Loucy (cell line): ENCODE measurements around the gene COL21A1.

Experiments used
- H2AFZ ChIP-seq: fragments of 200-600 bp; sonication (generic); 2 replicates; pipeline ENCODE4 v1.6.0; 2016; ENCODE audit warnings: antibody characterized with exemption, mild to moderate bottlenecking, low read length, moderate library complexity
- H3F3A ChIP-seq: fragments of 200-600 bp; 2 replicates; pipeline ENCODE4 v1.6.0; 2016; ENCODE audit warnings: antibody characterized with exemption, low read depth, mild to moderate bottlenecking
- H3K27me3 ChIP-seq: fragments of 200-600 bp; sonication (generic); 2 replicates; pipeline ENCODE4 v1.6.1; 2014; ENCODE audit warnings: low read length, mild to moderate bottlenecking; ENCODE audit not compliant: insufficient read depth, poor library complexity, severe bottlenecking
- H3K36me3 ChIP-seq: fragments of 200-600 bp; sonication (generic); 2 replicates; pipeline ENCODE4 v1.6.1; 2016; ENCODE audit warnings: low read length; ENCODE audit not compliant: insufficient read depth
- H3K4me1 ChIP-seq: fragments of 200-600 bp; sonication (generic); 2 replicates; pipeline ENCODE4 v1.5.1; 2014; ENCODE audit warnings: low read length, mild to moderate bottlenecking; ENCODE audit not compliant: insufficient read depth, poor library complexity, severe bottlenecking
- H3K4me2 ChIP-seq: fragments of 200-600 bp; sonication (generic); 2 replicates; pipeline ENCODE4 v1.6.0; 2014; ENCODE audit warnings: antibody characterized with exemption, low read length, low read depth, mild to moderate bottlenecking; ENCODE audit not compliant: poor library complexity, severe bottlenecking
- H3K4me3 ChIP-seq: fragments of 200-600 bp; sonication (generic); 2 replicates; pipeline ENCODE4 v1.5.1; 2014; ENCODE audit warnings: low read length, mild to moderate bottlenecking, mixed read lengths; ENCODE audit not compliant: poor library complexity, severe bottlenecking
- H3K79me2 ChIP-seq: fragments of 200-600 bp; sonication (generic); 2 replicates; pipeline ENCODE4 v1.6.1; 2014; ENCODE audit warnings: low read length; ENCODE audit not compliant: insufficient read depth
- H3K9ac ChIP-seq: fragments of 200-600 bp; sonication (generic); 2 replicates; pipeline ENCODE4 v1.6.0; 2014; ENCODE audit warnings: mild to moderate bottlenecking, low read depth, low read length, moderate library complexity; ENCODE audit not compliant: poor library complexity, severe bottlenecking
- H3K9me2 ChIP-seq: fragments of 200-600 bp; sonication (generic); replicated peaks from 2 replicates; pipeline ENCODE4 v1.6.1; 2016; ENCODE audit warnings: low read depth, low read length, mixed read lengths
- H3K9me3 ChIP-seq: fragments of 200-600 bp; sonication (generic); 2 replicates; pipeline ENCODE4 v1.6.1; 2014; ENCODE audit warnings: mild to moderate bottlenecking, antibody characterized with exemption, low read length, low read depth; ENCODE audit not compliant: insufficient read depth
- H4K20me1 ChIP-seq: fragments of 200-600 bp; sonication (generic); 2 replicates; pipeline ENCODE4 v1.6.0; 2014; ENCODE audit warnings: antibody characterized with exemption, low read length, mild to moderate bottlenecking; ENCODE audit not compliant: insufficient read depth, poor library complexity, severe bottlenecking
- EZH2phosphoT487 ChIP-seq: fragments of 200-600 bp; IDR thresholded peaks from 2 replicates; pipeline ENCODE4 v1.6.1; 2018; ENCODE audit warnings: antibody characterized with exemption, mild to moderate bottlenecking, moderate library complexity, borderline replicate concordance
- TF ChIP-seq, protein P1 (sequence below): fragments of 200-600 bp; sonication (generic); conservative IDR thresholded peaks from 2 replicates; pipeline ENCODE4 v1.5.1; 2014; ENCODE audit warnings: mild to moderate bottlenecking, antibody characterized with exemption, low read length

The COL21A1 gene

GRCh38 chr6:56104591-56104990 is 142.8 kb downstream of the COL21A1 start:
- H3F3A ChIP-seq: no peaks in the 10 kb centered on the region
- no peak overlapping the region for H3K9ac ChIP-seq
- H3K27me3 ChIP-seq: no peaks in the 10 kb centered on the region
- no peak overlapping the region for H2AFZ ChIP-seq
- no peaks in the 10 kb centered on the region for H3K36me3 ChIP-seq
- no peak overlapping the region for H3K4me3 ChIP-seq
- no peaks in the 10 kb centered on the region for H3K79me2 ChIP-seq
- TF ChIP-seq, protein P1, sequence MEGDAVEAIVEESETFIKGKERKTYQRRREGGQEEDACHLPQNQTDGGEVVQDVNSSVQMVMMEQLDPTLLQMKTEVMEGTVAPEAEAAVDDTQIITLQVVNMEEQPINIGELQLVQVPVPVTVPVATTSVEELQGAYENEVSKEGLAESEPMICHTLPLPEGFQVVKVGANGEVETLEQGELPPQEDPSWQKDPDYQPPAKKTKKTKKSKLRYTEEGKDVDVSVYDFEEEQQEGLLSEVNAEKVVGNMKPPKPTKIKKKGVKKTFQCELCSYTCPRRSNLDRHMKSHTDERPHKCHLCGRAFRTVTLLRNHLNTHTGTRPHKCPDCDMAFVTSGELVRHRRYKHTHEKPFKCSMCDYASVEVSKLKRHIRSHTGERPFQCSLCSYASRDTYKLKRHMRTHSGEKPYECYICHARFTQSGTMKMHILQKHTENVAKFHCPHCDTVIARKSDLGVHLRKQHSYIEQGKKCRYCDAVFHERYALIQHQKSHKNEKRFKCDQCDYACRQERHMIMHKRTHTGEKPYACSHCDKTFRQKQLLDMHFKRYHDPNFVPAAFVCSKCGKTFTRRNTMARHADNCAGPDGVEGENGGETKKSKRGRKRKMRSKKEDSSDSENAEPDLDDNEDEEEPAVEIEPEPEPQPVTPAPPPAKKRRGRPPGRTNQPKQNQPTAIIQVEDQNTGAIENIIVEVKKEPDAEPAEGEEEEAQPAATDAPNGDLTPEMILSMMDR: no peak
- TF ChIP-seq EZH2phosphoT487: no peak
- H3K9me2 ChIP-seq: no peaks in the 10 kb centered on the region; the same call in 1 of the 2 replicates
- no peak overlapping the region for H3K4me2 ChIP-seq
- no peaks in the 10 kb centered on the region for H3K4me1 ChIP-seq
- H3K9me3 ChIP-seq: no peaks in the 10 kb centered on the region
- no peaks in the 10 kb centered on the region for H4K20me1 ChIP-seq

GRCh38 chr6:56102216-56102615 is 145.2 kb downstream of the COL21A1 start:
- no peaks in the 10 kb centered on the region for H3K9me2 ChIP-seq
- no peak overlapping the region for H3K4me3 ChIP-seq
- no peaks in the 10 kb centered on the region for H3K79me2 ChIP-seq
- no peak overlapping the region for H3K9ac ChIP-seq
- H3K27me3 ChIP-seq: no peaks in the 10 kb centered on the region
- no peak overlapping the region for H2AFZ ChIP-seq
- H4K20me1 ChIP-seq: no peaks in the 10 kb centered on the region
- H3K4me2 ChIP-seq: no peak overlapping the region
- H3K4me1 ChIP-seq: no peaks in the 10 kb centered on the region
- TF ChIP-seq, protein P1: no peak
- TF ChIP-seq EZH2phosphoT487: no peak
- H3K36me3 ChIP-seq: no peaks in the 10 kb centered on the region
- no peaks in the 10 kb centered on the region for H3F3A ChIP-seq
- no peaks in the 10 kb centered on the region for H3K9me3 ChIP-seq

- H3K79me2 ChIP-seq: no peaks in the 10 kb centered on the region
- H3K4me3 ChIP-seq: no peak overlapping the region
- no peak overlapping the region for H3K4me2 ChIP-seq
- H3K9me3 ChIP-seq: no peaks in the 10 kb centered on the region
- no peaks in the 10 kb centered on the region for H4K20me1 ChIP-seq
- H2AFZ ChIP-seq: no peak overlapping the region
- no peaks in the 10 kb centered on the region for H3K36me3 ChIP-seq
- TF ChIP-seq, protein P1: no peak
- no peak for TF ChIP-seq EZH2phosphoT487
- H3K4me1 ChIP-seq: no peaks in the 10 kb centered on the region
- H3K9ac ChIP-seq: no peak overlapping the region
- H3F3A ChIP-seq: no peaks in the 10 kb centered on the region
- H3K9me2 ChIP-seq: no peaks in the 10 kb centered on the region
- no peaks in the 10 kb centered on the region for H3K27me3 ChIP-seq
These were observed 146.2 kb downstream of the COL21A1 start for GRCh38 chr6:56101141-56101553.
